ENCODE data around the gene SLC7A6.
A peak's percentile ranks its signal among the peaks of the same experiment; 100 is the strongest.
"Not testable (repeated sequence)": the region's sequence is repeated elsewhere in the genome, so short reads cannot be mapped to it uniquely, and the experiment has no call there.

The SLC7A6 gene

GRCh38 chr16:68276223-68276622, 11.9 kb downstream of the SLC7A6 start:
- Mint-ChIP-seq H3K4me3 (no peak overlapping the region), H3K27me3 (no peaks in the 10 kb centered on the region), H3K27ac (peak overlapping the region; percentile 95), H3K36me3 (ENCODE audit: low read depth) (peaks cover 83% of the 10 kb centered on the region), H3K4me1 (ENCODE audit: low read depth) (peaks cover 72% of the 10 kb centered on the region), H3K9me3 (no peaks in the 10 kb centered on the region)
- DNase-seq = no peak

- no peak for DNase-seq
- H3K4me3 Mint-ChIP-seq = no peak overlapping the region
- H3K27ac Mint-ChIP-seq = peak overlapping the region; percentile 81
- H3K9me3 Mint-ChIP-seq = no peaks in the 10 kb centered on the region
- peaks cover 84% of the 10 kb centered on the region for H3K36me3 Mint-ChIP-seq (ENCODE audit: low read depth)
- no peaks in the 10 kb centered on the region for H3K27me3 Mint-ChIP-seq
- peaks cover 72% of the 10 kb centered on the region for H3K4me1 Mint-ChIP-seq (ENCODE audit: low read depth)
These were observed 15.6 kb downstream of the SLC7A6 start for GRCh38 chr16:68279726-68280558.

- DNase-seq = no peak
These were observed 17.2 kb downstream of the SLC7A6 start for GRCh38 chr16:68281368-68282063.

GRCh38 chr16:68282064-68282452, 17.7 kb downstream of the SLC7A6 start:
- H3K36me3 Mint-ChIP-seq (ENCODE audit: low read depth) = peaks cover 80% of the 10 kb centered on the region
- peak overlapping the region; percentile 92 for H3K27ac Mint-ChIP-seq
- no peak overlapping the region for H3K4me3 Mint-ChIP-seq
- no peaks in the 10 kb centered on the region for H3K27me3 Mint-ChIP-seq
- peaks cover 75% of the 10 kb centered on the region for H3K4me1 Mint-ChIP-seq (ENCODE audit: low read depth)
- no peaks in the 10 kb centered on the region for H3K9me3 Mint-ChIP-seq
- DNase-seq = no peak

More at GRCh38 chr16:68281368-68282063, 17.2 kb downstream of the SLC7A6 start:
- Mint-ChIP-seq H3K27ac (peak overlapping the region; percentile 92), H3K27me3 (no peaks in the 10 kb centered on the region), H3K4me3 (no peak overlapping the region), H3K9me3 (no peaks in the 10 kb centered on the region), H3K36me3 (ENCODE audit: low read depth) (peaks cover 81% of the 10 kb centered on the region), H3K4me1 (ENCODE audit: low read depth) (peaks cover 73% of the 10 kb centered on the region)

- H3K27ac Mint-ChIP-seq = peak overlapping the region; percentile 92
- no peak for DNase-seq
- peaks cover 88% of the 10 kb centered on the region for H3K4me1 Mint-ChIP-seq (ENCODE audit: low read depth)
- no peaks in the 10 kb centered on the region for H3K9me3 Mint-ChIP-seq
- H3K27me3 Mint-ChIP-seq = no peaks in the 10 kb centered on the region
- H3K36me3 Mint-ChIP-seq (ENCODE audit: low read depth) = peaks cover 88% of the 10 kb centered on the region
- H3K4me3 Mint-ChIP-seq = peak overlapping the region; percentile 24
These were observed 19.0 kb downstream of the SLC7A6 start for GRCh38 chr16:68283346-68283745.

DNA sequence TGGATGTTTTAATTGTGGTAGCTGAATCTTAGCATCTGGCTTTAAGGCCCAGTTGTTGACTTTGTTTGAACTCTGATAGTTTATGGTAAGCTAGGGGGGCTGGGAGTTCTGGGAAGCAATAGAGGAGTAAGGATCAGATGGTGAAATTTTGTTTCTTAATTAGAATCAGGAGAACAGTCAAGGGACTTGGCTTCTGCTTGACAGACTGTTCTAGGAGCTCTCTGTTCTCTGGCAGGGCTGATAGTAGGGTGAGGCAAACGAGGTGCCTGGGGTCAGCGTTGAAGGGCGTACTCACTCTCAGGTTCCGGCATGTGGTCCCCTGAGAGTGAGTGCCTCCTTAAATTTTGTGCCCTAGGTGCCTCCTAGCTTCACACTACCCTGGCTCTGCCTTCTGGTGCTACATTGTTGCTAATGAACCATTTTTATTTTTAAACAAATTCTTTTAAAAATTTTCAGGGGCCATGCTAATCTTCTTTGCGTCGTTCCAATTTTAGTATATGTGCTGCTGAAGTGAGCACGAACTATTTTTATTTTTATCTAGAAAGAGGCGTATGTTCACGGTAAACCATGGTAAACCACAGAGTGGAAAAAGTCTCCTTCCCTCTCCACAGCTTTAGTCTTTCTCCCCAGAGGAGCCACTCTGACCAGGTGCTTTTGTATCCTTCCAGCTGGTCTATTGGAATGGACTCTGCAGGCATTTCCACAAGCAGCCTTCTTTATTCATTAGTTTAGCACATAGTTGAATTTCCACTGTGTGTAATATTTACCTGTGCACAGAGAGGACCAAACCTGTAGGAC, 19.7 kb downstream of the SLC7A6 start:
- H3K4me3 Mint-ChIP-seq = peak overlapping the region; percentile 24
- peaks cover 93% of the 10 kb centered on the region for H3K4me1 Mint-ChIP-seq (ENCODE audit: low read depth)
- DNase-seq = no peak
- H3K27me3 Mint-ChIP-seq = no peaks in the 10 kb centered on the region
- H3K36me3 Mint-ChIP-seq (ENCODE audit: low read depth) = peaks cover 89% of the 10 kb centered on the region
- H3K27ac Mint-ChIP-seq = peak overlapping the region; percentile 92
- H3K9me3 Mint-ChIP-seq = no peaks in the 10 kb centered on the region

GRCh38 chr16:68284847-68285246, 20.5 kb downstream of the SLC7A6 start:
- H3K27me3 Mint-ChIP-seq = no peaks in the 10 kb centered on the region
- H3K9me3 Mint-ChIP-seq = no peaks in the 10 kb centered on the region
- peak overlapping the region; percentile 24 for H3K4me3 Mint-ChIP-seq
- no peak for DNase-seq
- H3K4me1 Mint-ChIP-seq (ENCODE audit: low read depth) = peaks cover 94% of the 10 kb centered on the region
- peaks cover 89% of the 10 kb centered on the region for H3K36me3 Mint-ChIP-seq (ENCODE audit: low read depth)
- H3K27ac Mint-ChIP-seq = peak overlapping the region; percentile 92

DNA sequence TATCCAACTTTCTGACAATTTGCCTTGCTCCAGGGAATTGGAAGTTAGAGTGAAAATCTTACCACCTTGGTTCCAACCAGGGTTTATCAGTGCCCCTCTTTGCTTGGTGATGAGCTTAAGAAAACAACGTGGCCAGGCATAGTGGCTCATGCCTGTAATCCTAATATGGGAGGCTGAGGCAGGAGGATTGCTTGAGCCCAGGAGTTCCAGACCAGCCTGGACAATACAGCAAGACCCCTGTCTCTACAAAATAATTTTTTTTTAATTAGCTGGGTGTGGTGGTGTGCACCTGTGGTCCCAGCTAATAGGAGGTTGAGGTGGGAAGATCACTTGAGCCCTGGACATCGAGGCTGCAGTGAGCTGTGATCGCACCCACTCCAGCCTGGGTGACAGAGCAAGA, 21.4 kb downstream of the SLC7A6 start:
- Mint-ChIP-seq H3K27me3 (no peaks in the 10 kb centered on the region), H3K9me3 (no peaks in the 10 kb centered on the region), H3K4me3 (peak overlapping the region; percentile 56), H3K27ac (peak overlapping the region; percentile 92), H3K4me1 (ENCODE audit: low read depth) (peaks cover 97% of the 10 kb centered on the region), H3K36me3 (ENCODE audit: low read depth) (peaks cover 92% of the 10 kb centered on the region)
- DNase-seq = no peak

DNA sequence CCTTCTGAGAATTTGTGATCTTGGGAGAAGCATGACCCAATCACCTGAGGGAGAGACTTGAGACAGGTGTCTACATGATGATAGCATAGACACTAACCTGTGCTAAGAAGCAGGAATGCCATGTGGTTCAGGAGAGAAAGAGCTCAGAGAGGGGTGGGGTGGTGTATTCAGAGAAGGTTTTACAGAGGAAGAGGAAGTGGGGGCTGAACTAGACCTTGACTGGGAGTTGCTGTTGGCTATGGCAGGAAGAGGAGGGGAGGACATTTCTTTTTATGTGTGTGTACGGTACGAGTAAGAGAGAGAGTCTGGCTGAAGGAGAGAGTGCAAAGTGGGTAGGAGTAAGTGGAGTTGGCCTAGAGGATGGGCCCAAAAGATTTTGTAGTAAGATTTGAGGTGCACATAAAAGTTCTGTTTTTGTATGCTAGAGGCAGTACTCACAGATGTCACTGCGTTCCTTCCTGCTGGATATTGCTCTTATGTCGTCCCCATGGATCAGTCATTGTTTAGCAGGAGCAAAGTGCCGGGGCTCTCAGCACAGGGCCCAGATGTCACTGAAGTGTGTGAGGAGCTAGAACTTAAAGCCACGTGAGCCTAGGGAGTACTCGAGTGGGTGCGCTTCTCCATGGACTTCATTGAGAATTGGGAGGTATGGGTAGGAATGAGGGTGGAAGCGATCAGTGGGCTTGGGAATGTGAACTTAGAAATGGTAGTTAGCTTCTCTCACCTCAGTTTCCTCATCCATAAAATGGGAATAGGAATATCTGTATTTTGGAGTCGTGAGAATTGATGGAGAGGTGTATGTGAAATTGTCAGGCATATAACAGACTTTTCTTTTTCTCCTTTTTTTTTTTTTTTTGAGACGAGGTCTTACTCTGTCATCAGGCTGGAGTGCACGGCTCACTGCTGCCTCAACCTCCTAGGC, 22.1 kb downstream of the SLC7A6 start:
- H3K4me3 Mint-ChIP-seq = peak overlapping the region; percentile 56
- no peak for DNase-seq
- peaks cover 92% of the 10 kb centered on the region for H3K36me3 Mint-ChIP-seq (ENCODE audit: low read depth)
- H3K4me1 Mint-ChIP-seq (ENCODE audit: low read depth) = peaks cover 97% of the 10 kb centered on the region
- no peaks in the 10 kb centered on the region for H3K9me3 Mint-ChIP-seq
- no peaks in the 10 kb centered on the region for H3K27me3 Mint-ChIP-seq
- H3K27ac Mint-ChIP-seq = peak overlapping the region; percentile 92

DNA sequence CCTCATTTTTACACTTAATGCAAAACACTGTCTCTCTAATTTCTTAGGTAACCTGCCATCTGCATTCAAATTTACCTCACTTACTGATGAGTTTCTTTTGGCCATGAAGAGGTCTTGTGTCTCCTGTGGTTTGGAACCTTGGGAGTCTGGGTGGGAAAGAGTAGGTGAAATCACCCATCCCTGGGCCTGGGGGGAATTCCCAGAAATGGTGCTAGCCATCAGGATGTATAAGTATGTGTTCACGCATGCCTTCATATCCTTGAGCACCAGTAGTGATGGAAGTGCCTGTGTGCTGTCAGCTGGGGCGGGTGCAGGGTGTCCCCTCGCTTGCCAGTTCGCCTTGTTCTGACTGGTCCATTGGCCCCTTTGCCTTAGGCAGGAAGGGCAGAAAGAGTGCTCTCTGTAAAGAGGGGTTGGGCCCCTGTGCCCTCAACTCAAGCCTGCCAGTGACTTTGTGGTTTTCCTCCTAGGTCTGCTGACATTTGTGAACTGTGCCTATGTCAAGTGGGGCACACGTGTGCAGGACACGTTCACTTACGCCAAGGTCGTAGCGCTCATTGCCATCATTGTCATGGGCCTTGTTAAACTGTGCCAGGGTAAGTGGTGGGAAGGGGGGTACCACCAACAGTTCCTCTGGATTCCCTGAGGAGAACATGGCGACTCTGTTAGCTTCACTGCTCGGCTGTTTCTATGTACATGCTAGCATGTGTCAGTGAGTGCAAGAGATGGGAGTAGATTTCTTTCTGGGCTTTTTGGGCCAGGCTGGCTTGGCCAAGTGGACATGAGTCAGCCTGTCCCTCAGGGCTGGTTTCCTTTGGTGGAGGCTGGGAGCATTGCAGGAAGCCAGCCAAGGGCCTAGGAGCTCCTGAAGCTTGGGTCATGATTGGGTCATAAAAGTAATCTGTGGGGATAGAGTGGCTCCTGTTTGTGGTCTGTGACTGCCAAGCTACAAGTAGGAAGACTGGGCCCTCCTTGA, 23.2 kb downstream of the SLC7A6 start:
- peaks cover 95% of the 10 kb centered on the region for H3K4me1 Mint-ChIP-seq (ENCODE audit: low read depth)
- no peaks in the 10 kb centered on the region for H3K9me3 Mint-ChIP-seq
- peak overlapping the region; percentile 40 for H3K4me3 Mint-ChIP-seq
- peak; percentile 47 for DNase-seq
- peaks cover 91% of the 10 kb centered on the region for H3K36me3 Mint-ChIP-seq (ENCODE audit: low read depth)
- peak overlapping the region; percentile 92 for H3K27ac Mint-ChIP-seq
- H3K27me3 Mint-ChIP-seq = no peaks in the 10 kb centered on the region

DNA sequence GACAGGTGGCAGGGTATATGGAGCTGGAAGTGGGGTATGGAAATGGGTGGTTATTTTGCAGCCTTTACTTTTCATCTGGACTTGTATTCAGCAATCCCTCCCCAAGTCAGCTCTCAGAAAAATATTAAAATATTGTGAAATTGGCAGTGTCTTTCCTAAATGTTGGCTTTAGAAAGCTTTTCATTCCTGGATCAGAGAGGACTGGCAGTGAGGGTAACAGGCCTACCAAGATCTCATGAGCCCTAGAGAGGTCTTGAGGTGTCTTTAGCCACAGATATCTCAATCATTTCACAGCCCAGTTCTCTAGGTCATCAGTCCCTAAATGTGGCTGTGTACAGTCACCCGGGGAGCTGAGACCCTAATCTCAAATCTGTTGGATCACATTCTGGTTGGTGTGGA, 23.9 kb downstream of the SLC7A6 start:
- no peaks in the 10 kb centered on the region for H3K9me3 Mint-ChIP-seq
- peaks cover 90% of the 10 kb centered on the region for H3K36me3 Mint-ChIP-seq (ENCODE audit: low read depth)
- H3K27me3 Mint-ChIP-seq = no peaks in the 10 kb centered on the region
- peaks cover 93% of the 10 kb centered on the region for H3K4me1 Mint-ChIP-seq (ENCODE audit: low read depth)
- peak overlapping the region; percentile 92 for H3K27ac Mint-ChIP-seq
- DNase-seq = no peak
- H3K4me3 Mint-ChIP-seq = peak overlapping the region; percentile 40

GRCh38 chr16:68288796-68289195, 24.5 kb downstream of the SLC7A6 start:
- H3K27me3 Mint-ChIP-seq, DNase-seq, H3K9me3 Mint-ChIP-seq, H3K4me3 Mint-ChIP-seq: not testable (repeated sequence)
- Mint-ChIP-seq H3K4me1 (ENCODE audit: low read depth) (peaks cover 92% of the 10 kb centered on the region), H3K27ac (peak overlapping the region; percentile 92), H3K36me3 (ENCODE audit: low read depth) (peaks cover 90% of the 10 kb centered on the region)

DNA sequence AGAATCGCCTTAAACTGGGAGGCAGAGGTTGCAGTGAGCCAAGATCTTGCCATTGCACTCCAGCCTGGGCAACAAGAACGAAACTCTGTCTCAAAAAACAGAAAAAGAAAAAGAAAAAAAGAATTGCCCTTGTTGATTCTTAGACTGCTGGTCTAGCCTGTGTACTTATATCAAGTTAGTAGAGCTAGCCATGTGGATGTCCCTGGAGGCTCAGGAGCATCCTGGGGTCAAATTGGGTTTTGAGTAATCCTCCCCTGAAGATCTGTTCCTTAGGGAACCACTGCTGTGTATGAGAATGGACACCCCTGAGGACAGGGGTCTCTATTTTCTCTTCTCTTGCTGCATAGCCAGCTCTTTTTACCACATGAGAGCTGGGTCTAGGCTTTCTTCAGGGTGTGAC, 24.9 kb downstream of the SLC7A6 start:
- DNase-seq = no peak
- H3K9me3 Mint-ChIP-seq = no peaks in the 10 kb centered on the region
- peak overlapping the region; percentile 92 for H3K27ac Mint-ChIP-seq
- H3K4me3 Mint-ChIP-seq = peak overlapping the region; percentile 20
- peaks cover 90% of the 10 kb centered on the region for H3K4me1 Mint-ChIP-seq (ENCODE audit: low read depth)
- no peaks in the 10 kb centered on the region for H3K27me3 Mint-ChIP-seq
- peaks cover 89% of the 10 kb centered on the region for H3K36me3 Mint-ChIP-seq (ENCODE audit: low read depth)
